NCI-H2081 (cell line): Measurements from ENCODE around the gene VN1R2.
"Not testable (repeated sequence)": the region's sequence is repeated elsewhere in the genome, so short reads cannot be mapped to it uniquely, and the experiment has no call there.

Experiments
- DNase-seq, 2 experiments: peaks; one replicate each; lab custom pipeline; 2025; lab: John Stamatoyannopoulos, UW

Gene VN1R2

GRCh38 chr19:53257715-53258342 is at the start of gene VN1R2:
TSS of gene VN1R2 (plus strand) at chr19:53258292. CDS start at chr19:53258376, 84 bp downstream.
- DNase-seq, result not testable (repeated sequence)

- DNase-seq, result not testable (repeated sequence)
These were observed 46.5 kb upstream of the VN1R2 start for GRCh38 chr19:53211554-53211953.

- no peak for DNase-seq
These were observed 45.3 kb upstream of the VN1R2 start for GRCh38 chr19:53212703-53213320.

GRCh38 chr19:53222716-53223115 is 35.4 kb upstream of the VN1R2 start:
- not testable (repeated sequence) for DNase-seq

GRCh38 chr19:53224606-53225005 is 33.5 kb upstream of the VN1R2 start:
- DNase-seq, result no peak

- no peak for DNase-seq
These were observed 20.8 kb upstream of the VN1R2 start for GRCh38 chr19:53237114-53237777.

- no peak for DNase-seq
These were observed 11.6 kb upstream of the VN1R2 start for GRCh38 chr19:53246498-53246897.

- no peak for DNase-seq
These were observed 3.4 kb upstream of the VN1R2 start, which contains the start of gene ZNF677 for GRCh38 chr19:53254411-53255341. TSS of gene ZNF677 (minus strand) at chr19:53254873. CDS start at chr19:53251550, 3,323 bp downstream.

- not testable (repeated sequence) for DNase-seq
These were observed 9.5 kb downstream of the VN1R2 start, which contains the start of gene VN1R4 for GRCh38 chr19:53267623-53268022. TSS of gene VN1R4 (minus strand) at chr19:53267723. CDS start at chr19:53267665, 58 bp downstream.

GRCh38 chr19:53269861-53270260 is 11.8 kb downstream of the VN1R2 start:
- DNase-seq, result not testable (repeated sequence)

- DNase-seq, result no peak
These were observed 14.0 kb downstream of the VN1R2 start for GRCh38 chr19:53272044-53272443.

- DNase-seq, result no peak
These were observed 17.4 kb downstream of the VN1R2 start for GRCh38 chr19:53275480-53275879.

GRCh38 chr19:53281947-53282346 is 23.9 kb downstream of the VN1R2 start:
- DNase-seq, result not testable (repeated sequence)

- DNase-seq, result no peak
These were observed 27.0 kb downstream of the VN1R2 start for GRCh38 chr19:53285087-53285486.

GRCh38 chr19:53290758-53291549 is 32.9 kb downstream of the VN1R2 start:
- DNase-seq, result no peak

GRCh38 chr19:53294786-53295441 is 36.8 kb downstream of the VN1R2 start:
- no peak for DNase-seq

- not testable (repeated sequence) for DNase-seq
These were observed 43.2 kb downstream of the VN1R2 start for GRCh38 chr19:53301341-53301740.

GRCh38 chr19:53308339-53308811 is 50.3 kb downstream of the VN1R2 start:
- DNase-seq, result no peak
